A549 (cell line): Measurements from ENCODE around the gene RABGAP1L.

Experiments
- BHLHE40 ChIP-seq: IDR thresholded peaks from 2 replicates; pipeline ENCODE4 v1.6.1; 2012; ENCODE audit warnings: low read depth, low read length, inconsistent platforms
- CEBPB ChIP-seq, 2 experiments: fragments of >200 bp in 1 of 2; sonication (Bioruptor Twin) in 1 of 2; formaldehyde crosslinking in 1 of 2; IDR thresholded peaks; 2 replicates each; pipeline ENCODE4 v1.6.1; 2012 to 2016
- EP300 ChIP-seq, 2 experiments: fragments of >200 bp; sonication (Bioruptor Twin); formaldehyde crosslinking; IDR thresholded peaks; 2 replicates in 1 of 2; 3 replicates in 1 of 2; pipeline ENCODE4 v1.6.1; 2016 to 2017
- ESRRA ChIP-seq: fragments of 150-350 bp; IDR thresholded peaks from 2 replicates; pipeline ENCODE4 v1.6.1; 2014; ENCODE audit warnings: mild to moderate bottlenecking, low read length, borderline replicate concordance
- GATA3 ChIP-seq: IDR thresholded peaks from 2 replicates; pipeline ENCODE4 v1.6.1; 2012; ENCODE audit warnings: borderline replicate concordance
- KDM5A ChIP-seq: fragments of 200-600 bp; sonication (generic); IDR thresholded peaks from 2 replicates; pipeline ENCODE4 v1.6.1; 2016; ENCODE audit warnings: antibody characterized with exemption, mild to moderate bottlenecking
- MAZ ChIP-seq: fragments of 150-350 bp; IDR thresholded peaks from 2 replicates; pipeline ENCODE4 v1.6.1; 2014; ENCODE audit warnings: antibody characterized with exemption, low read depth, low read length, borderline replicate concordance
- POLR2A ChIP-seq: IDR thresholded peaks from 2 replicates; pipeline ENCODE4 v1.6.1; 2012; ENCODE audit warnings: mild to moderate bottlenecking, low read length
- REST ChIP-seq: fragments of 200-600 bp; sonication (generic); IDR thresholded peaks from 2 replicates; pipeline ENCODE4 v1.6.1; 2016; ENCODE audit warnings: antibody characterized with exemption, mild to moderate bottlenecking, moderate library complexity
- RFX5 ChIP-seq: fragments of 450-650 bp; IDR thresholded peaks from 2 replicates; pipeline ENCODE4 v1.7.1; 2014; ENCODE audit warnings: antibody characterized with exemption, mild to moderate bottlenecking, moderate library complexity
- SMC3 ChIP-seq: fragments of >200 bp; sonication (Bioruptor Twin); formaldehyde crosslinking; IDR thresholded peaks from 3 replicates; pipeline ENCODE4 v1.6.1; 2018; ENCODE audit warnings: inconsistent platforms
- TF ChIP-seq, protein P1 (sequence below): fragments of >200 bp; sonication (Bioruptor Twin); formaldehyde crosslinking; IDR thresholded peaks from 3 replicates; pipeline ENCODE4 v1.5.1; 2016
- TF ChIP-seq, protein P2 (sequence below): fragments of 450-650 bp; IDR thresholded peaks from 2 replicates; pipeline ENCODE4 v1.6.1; 2014; ENCODE audit warnings: antibody characterized with exemption

DNA sequence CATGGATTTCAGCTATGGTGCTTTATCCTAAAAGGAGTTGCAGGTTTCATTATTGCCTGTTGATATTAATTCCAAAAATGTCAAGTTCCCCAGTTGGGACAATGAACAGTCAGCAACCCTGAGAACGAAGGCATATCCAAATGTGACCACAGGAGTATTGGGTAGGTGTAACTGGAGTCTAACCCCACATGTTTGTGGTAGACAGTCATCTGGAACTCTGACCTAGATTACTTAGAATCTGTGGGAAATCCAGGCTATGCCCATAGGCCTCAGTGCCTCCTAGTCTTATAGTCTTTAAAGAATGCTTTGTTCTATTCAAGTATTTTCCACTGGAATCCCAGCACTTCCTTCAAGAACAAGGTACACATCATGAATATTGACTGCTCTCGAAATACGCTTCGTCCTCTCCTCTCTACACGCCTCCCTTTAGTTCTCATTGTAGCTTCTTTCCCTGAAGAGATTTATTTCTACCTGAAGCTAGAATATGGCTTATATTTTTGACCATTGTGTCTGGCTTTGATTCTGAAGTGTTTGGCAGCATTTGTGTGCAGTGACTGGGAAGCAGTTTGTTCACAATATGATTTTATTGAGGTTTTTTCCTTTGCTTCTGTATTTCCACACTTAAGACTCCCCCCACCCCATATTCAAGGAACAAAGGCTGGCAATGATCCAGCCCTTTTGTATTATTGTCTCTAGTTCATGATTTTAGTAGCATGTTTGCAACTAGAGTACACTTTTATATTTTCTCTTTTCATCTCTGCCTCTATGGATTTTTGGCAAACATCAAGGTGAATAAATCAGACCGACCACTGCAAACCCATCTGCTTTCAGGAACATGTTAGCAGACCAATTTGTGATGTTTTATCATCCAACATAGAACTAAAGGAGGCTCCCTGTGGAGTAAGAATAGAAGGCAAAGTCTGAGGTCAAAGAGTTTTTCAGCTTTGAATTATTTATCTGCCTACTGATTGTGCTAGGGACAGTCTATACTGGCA, 467.0 kb downstream of the RABGAP1L start:
- TF ChIP-seq POLR2A: no peak
- TF ChIP-seq, protein P1, sequence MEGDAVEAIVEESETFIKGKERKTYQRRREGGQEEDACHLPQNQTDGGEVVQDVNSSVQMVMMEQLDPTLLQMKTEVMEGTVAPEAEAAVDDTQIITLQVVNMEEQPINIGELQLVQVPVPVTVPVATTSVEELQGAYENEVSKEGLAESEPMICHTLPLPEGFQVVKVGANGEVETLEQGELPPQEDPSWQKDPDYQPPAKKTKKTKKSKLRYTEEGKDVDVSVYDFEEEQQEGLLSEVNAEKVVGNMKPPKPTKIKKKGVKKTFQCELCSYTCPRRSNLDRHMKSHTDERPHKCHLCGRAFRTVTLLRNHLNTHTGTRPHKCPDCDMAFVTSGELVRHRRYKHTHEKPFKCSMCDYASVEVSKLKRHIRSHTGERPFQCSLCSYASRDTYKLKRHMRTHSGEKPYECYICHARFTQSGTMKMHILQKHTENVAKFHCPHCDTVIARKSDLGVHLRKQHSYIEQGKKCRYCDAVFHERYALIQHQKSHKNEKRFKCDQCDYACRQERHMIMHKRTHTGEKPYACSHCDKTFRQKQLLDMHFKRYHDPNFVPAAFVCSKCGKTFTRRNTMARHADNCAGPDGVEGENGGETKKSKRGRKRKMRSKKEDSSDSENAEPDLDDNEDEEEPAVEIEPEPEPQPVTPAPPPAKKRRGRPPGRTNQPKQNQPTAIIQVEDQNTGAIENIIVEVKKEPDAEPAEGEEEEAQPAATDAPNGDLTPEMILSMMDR: no peak
- no peak for TF ChIP-seq RFX5
- no peak for TF ChIP-seq SMC3
- no peak for TF ChIP-seq REST
- TF ChIP-seq BHLHE40: no peak
- no peak for TF ChIP-seq ESRRA
- TF ChIP-seq MAZ: no peak
- TF ChIP-seq GATA3: no peak
- TF ChIP-seq EP300 (IDR thresholded peaks at IDR 0.05): no peak
- TF ChIP-seq CEBPB (IDR thresholded peaks at IDR 0.05): no peak
- TF ChIP-seq, protein P2, sequence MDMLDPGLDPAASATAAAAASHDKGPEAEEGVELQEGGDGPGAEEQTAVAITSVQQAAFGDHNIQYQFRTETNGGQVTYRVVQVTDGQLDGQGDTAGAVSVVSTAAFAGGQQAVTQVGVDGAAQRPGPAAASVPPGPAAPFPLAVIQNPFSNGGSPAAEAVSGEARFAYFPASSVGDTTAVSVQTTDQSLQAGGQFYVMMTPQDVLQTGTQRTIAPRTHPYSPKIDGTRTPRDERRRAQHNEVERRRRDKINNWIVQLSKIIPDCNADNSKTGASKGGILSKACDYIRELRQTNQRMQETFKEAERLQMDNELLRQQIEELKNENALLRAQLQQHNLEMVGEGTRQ: no peak
- no peak for TF ChIP-seq KDM5A
